HG02642 (cell line): ENCODE results near the gene HMG20A.
A peak's percentile ranks its signal among the peaks of the same experiment; 100 is the strongest.

Experiments used
- ATAC-seq: cut with Tn5 transposase; IDR thresholded peaks from one replicate; pipeline ENCODE4 v1.9.1; 2021; ENCODE audit warnings: mild to moderate bottlenecking; ENCODE audit not compliant: unreplicated experiment, poor library complexity

HMG20A gene

GRCh38 chr15:77495838-77496596, 75.3 kb downstream of the HMG20A start:
- no peak for ATAC-seq

- ATAC-seq = peak; percentile 58
Measured at GRCh38 chr15:77496715-77497109, 76.0 kb downstream of the HMG20A start.

- no peak for ATAC-seq
Measured at GRCh38 chr15:77497110-77497737, 76.5 kb downstream of the HMG20A start.

GRCh38 chr15:77497942-77498361, 77.3 kb downstream of the HMG20A start:
- ATAC-seq = no peak

- no peak for ATAC-seq
Measured at GRCh38 chr15:77499087-77499760, 78.5 kb downstream of the HMG20A start.

- ATAC-seq = no peak
Measured at GRCh38 chr15:77500989-77501388, 80.3 kb downstream of the HMG20A start.

GRCh38 chr15:77502379-77503095, 81.8 kb downstream of the HMG20A start:
- no peak for ATAC-seq

GRCh38 chr15:77503240-77503639, 82.6 kb downstream of the HMG20A start:
- no peak for ATAC-seq

- ATAC-seq = no peak
Measured at GRCh38 chr15:77503764-77504163, 83.1 kb downstream of the HMG20A start.

- ATAC-seq = no peak
Measured at GRCh38 chr15:77504306-77504705, 83.6 kb downstream of the HMG20A start.

- no peak for ATAC-seq
Measured at GRCh38 chr15:77504871-77505270, 84.2 kb downstream of the HMG20A start.

GRCh38 chr15:77505556-77505955, 84.9 kb downstream of the HMG20A start:
- no peak for ATAC-seq

GRCh38 chr15:77506311-77507142, 85.8 kb downstream of the HMG20A start:
- ATAC-seq = no peak

GRCh38 chr15:77507143-77507897, 86.6 kb downstream of the HMG20A start:
- no peak for ATAC-seq

GRCh38 chr15:77507911-77508310, 87.2 kb downstream of the HMG20A start:
- no peak for ATAC-seq

- no peak for ATAC-seq
Measured at GRCh38 chr15:77508541-77509243, 88.0 kb downstream of the HMG20A start.

GRCh38 chr15:77510066-77511057, 89.7 kb downstream of the HMG20A start:
- ATAC-seq = no peak
